HG02610 (cell line): ENCODE data around the gene NNT.
"Not testable (repeated sequence)": the region's sequence is repeated elsewhere in the genome, so short reads cannot be mapped to it uniquely, and the experiment has no call there.

ENCODE experiments used
- ATAC-seq: cut with Tn5 transposase; IDR thresholded peaks from one replicate; pipeline ENCODE4 v1.9.1; 2021; ENCODE audit warnings: mild to moderate bottlenecking, moderate library complexity; ENCODE audit not compliant: unreplicated experiment

Gene NNT

DNA sequence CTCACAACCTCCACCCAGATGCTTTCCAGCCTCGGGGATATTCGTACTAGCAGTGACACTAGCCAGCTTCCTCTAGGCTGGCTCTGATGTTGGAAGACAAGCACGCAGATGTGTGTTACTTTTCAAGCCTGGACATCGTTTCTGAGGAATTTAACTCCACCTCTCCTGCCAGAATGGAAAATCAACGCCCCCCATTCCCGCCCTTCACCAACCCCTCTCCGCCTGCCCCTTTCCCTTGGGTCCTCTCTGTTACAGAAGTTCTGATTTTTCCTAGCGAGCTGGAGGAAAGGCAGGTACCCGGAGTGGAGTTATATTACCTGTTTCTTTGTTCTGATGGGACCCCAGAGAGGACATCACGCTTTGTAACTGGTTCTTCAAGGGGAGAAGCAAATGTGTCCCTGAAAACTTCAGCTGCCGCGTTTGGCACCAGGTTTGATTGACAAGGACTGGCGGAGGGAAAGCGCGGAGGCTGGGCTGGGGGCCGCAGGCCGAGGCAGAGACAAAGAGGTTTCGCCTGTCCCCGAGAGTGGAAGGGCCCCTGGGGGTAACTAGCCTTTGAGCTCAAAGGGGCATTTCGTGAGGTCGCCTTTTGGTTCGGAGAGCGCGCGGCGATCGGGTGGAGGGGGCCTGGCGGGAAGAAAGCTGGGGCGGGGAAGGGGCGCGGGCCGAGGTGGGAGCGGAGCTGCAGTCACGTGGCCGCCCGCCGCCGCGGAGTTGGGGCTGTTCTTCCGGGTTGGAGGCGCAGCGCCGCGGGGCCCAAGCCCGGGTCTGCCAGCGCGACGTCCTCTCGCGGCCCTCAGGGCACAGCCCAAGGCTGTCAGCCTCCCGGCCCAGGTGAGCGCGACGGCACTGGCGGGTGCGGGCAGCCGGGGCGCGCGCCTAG lies at the start of gene NNT:
Gene NNT (plus strand): TSS at position 720 of the 883 bp plus-strand sequence. CDS start 6,016 bp downstream, outside the sequence.
- peak; percentile 80 for ATAC-seq

GRCh38 chr5:43553381-43553780 lies 49.6 kb upstream of the NNT start:
- no peak for ATAC-seq

GRCh38 chr5:43554497-43554896 lies 48.5 kb upstream of the NNT start:
- ATAC-seq = no peak

DNA sequence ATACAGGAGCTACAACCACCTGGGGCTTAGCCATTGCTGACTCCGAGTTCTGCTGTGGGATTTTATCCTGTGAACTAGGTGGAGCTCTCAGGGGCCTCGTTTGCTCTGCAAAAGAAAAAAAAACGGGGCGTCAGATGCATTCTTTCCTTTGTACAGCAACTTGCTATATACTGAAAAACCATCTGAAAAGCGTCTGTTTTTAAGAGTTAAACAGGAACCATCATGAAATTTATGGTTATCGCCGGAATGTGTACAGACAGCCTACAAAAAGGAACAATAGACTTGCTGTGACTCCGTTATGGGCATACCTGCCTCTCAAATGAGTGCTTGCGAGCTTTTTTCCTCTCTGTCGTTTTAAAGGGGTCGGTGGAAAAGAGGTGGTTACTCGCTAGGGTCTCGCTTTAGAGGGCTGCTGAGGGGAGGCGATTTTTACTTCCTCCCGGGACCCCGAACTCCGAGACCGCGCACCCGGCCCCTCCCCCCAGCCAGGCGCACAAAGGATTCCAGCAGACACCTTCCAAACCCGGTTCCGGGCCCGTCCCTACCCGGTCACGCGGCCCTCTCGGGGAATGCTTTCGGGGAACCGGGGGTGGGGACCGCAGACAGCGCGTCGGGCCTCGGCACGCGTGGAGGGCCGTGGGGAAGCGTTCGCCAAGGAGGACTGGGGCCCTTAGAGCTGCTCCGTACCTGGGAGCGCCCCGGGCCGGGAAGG lies 46.9 kb upstream of the NNT start:
- no peak for ATAC-seq

DNA sequence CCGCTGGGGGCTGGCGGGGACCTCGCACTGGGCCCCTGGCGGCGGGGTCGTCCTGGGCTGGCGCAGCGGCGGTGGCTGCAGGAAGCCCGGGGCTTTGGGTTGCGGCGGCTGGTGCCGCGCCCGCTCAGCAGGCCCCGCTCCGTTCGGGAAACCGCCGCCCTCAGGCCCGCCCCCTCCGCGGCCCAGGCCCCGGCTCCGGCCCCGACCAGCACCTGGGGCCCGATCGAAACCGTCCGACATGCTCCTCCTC lies 46.4 kb upstream of the NNT start:
- peak; percentile 91 for ATAC-seq

DNA sequence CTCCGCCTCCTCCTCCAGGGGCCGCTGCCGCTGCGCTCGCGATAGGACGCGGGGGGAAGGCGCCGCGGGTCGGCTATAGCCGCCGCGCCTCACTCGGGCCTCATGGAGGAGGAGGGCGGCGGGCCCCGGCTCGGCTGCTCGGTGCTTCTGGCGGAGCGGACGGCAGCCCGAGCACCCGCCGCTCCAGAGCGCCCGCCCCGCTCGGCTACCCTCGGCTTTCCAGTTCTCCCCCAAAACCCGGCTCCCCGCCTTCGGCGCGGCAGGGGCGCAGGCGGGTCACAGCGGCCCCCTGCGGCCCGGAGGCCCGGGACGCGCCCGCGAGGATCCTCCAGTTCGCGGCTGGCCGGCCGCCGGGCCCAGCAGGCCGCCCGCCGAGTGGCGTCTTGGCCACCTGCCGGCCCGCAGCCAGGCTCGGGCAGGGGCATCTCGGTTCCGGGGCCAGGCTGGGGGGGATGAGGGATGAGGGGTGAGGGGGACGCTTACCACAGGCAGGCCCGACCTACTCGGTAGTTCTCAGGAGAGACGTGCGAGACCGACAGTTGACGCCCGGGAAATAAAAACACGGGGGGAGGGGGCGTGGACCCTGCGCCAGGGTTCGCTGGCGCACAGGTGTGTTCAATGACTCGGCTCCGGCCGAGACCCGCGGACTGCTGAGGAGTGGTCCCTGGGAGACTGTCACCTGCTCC lies 46.0 kb upstream of the NNT start, which contains the start of gene PAIP1:
Gene PAIP1 (minus strand): TSS at position 221 of the 686 bp plus-strand sequence. CDS start 231 bp downstream, outside the sequence.
- peak; percentile 68 for ATAC-seq

- ATAC-seq = no peak
Measured at GRCh38 chr5:43560128-43560527, 42.9 kb upstream of the NNT start.

- ATAC-seq = no peak
Measured at GRCh38 chr5:43561356-43561755, 41.6 kb upstream of the NNT start.

GRCh38 chr5:43563321-43563720 lies 39.7 kb upstream of the NNT start:
- ATAC-seq = no peak

DNA sequence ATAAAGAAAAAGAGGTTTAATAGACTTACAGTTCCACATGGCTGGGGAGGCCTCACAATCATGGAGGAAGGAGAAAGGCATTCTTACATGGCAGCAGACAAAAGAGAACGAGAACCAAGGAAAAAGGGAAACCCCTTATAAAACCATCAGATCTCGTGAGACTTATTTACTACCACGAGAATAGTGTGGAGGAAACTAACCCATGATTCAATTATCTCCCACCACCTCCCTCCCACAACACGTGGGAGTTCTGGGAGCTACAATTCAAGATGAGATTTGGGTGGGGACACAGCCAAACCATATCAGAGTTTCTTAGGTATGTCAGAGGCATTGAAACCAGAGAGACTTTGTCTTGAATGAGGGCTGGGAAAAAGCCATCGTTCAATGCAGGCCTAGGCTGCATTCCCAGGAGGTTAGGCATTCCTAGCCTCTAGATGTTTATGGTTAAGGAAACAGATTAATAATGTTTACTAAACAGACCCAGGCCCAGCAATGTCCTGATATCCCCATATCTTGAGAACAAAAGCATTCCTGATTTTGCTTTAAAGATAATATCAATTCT lies 38.6 kb upstream of the NNT start:
- ATAC-seq = no peak

GRCh38 chr5:43565043-43565442 lies 37.9 kb upstream of the NNT start:
- no peak for ATAC-seq

GRCh38 chr5:43567967-43568366 lies 35.0 kb upstream of the NNT start:
- ATAC-seq = peak; percentile 63

GRCh38 chr5:43569236-43569746 lies 33.7 kb upstream of the NNT start:
- ATAC-seq = no peak

GRCh38 chr5:43570450-43571158 lies 32.4 kb upstream of the NNT start:
- ATAC-seq = no peak

DNA sequence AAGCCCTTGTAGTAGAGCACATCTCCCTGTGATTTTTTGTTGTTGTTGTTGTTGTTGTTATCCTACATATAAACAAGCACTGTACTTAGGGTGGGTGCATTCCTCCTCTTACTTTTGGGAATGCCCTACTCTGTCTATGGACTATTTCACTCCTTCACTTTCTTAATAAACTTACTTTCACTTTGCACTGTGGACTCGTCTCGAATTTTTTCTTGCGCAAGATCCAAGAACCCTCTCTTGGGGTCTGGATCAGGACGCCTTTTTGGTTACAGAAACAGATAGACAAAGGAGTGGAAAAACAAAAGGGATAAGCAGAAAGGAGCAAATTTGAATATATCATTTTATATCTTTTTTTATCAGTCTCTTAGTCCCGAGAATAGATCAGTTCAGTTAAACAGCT lies 31.7 kb upstream of the NNT start:
- no peak for ATAC-seq

DNA sequence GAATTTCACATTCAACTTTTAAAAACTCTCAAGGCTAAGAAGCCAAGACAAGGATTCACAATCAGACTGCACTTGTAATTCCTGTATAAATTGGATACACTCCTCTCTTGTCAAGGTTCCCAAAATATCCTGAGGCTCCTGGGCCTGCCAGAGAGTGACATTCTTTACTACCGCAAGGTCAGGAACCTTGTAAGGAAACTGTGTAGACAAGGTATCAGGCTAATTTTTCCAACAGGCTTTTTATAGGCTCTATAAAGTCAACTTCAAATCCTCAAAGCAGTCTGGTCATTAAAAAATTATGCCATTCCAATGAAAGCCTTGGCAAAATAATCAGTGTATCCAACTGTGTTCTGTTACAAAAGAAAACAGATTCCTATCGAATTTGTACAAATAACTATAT lies 30.6 kb upstream of the NNT start:
- ATAC-seq = no peak

DNA sequence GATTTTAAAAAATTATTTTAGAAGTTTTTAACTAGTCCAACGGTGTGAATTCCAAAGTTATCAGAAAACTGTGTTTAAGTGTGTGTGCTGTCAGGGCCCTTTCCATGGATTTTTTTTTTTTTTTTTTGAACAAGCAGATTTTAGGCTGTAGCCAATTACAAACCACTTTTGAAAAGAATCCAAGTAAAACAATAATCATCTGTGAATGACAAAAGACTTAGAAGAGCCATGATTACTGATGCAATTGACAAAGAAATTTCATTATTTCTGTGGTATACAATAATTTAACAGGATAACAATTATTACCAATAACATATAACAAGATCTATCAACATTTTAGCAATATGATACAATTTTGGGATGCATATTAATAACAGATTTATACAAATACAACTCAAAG lies 29.9 kb upstream of the NNT start:
- ATAC-seq = no peak

GRCh38 chr5:43580402-43581210 lies 22.4 kb upstream of the NNT start:
- ATAC-seq = not testable (repeated sequence)

DNA sequence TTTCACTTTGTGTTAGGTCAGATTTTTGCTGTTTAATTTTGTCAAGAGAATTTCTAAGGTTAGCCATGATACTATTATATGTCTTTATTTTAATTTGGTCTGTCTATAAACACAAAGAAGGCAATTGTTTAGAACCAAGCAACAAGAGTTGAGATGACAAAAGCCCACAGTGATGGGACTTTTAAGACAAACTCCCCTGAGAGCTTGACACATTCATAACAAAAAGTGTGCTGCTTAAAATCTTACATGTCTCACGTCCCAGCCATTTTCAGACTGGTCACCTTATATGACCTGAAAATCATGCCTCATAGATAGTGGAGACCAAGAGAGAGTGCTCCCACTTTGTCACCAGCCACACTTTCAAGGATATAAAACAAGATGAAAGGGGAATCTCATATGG lies 21.6 kb upstream of the NNT start:
- ATAC-seq = peak; percentile 73
